Endothelial cell of umbilical vein (primary cell): Measurements from ENCODE around the gene OSBP2. TPM values are rescaled to one million over a fixed set of nuclear protein-coding genes. Genes with fewer than 3 reads are reported as not detected.

Experiments used
- BruUV-seq: library from RNA; stranded (reverse); fragments of 400-500 nt; replicated peaks from 2 replicates; lab custom pipeline; 2021; lab: Mats Ljungman, UMichigan
- CTCF ChIA-PET: fragments of 300-600, 350-600 bp; sonication (Branson Sonifier 250); formaldehyde crosslinking; loops from one replicate; lab custom pipeline; 2021; ENCODE audit warnings: antibody characterized with exemption, inconsistent platforms; lab: Charles Lee
- POLR2A ChIA-PET: fragments of 300-600, 350-600 bp; sonication (Branson Sonifier 250); formaldehyde crosslinking; loops from one replicate; lab custom pipeline; 2021; ENCODE audit warnings: antibody characterized with exemption, inconsistent platforms; lab: Charles Lee
- DNase-seq: peaks from one replicate; pipeline ENCODE4 v3.0.0-alpha.2; 2011; ENCODE audit warnings: low read depth, low spot score
- FAIRE-seq: peaks from 2 replicates; lab custom pipeline; 2011; peaks lifted over from hg19 to GRCh38; lab: Jason Lieb, UNC
- H2AFZ ChIP-seq: 2 replicates; pipeline ENCODE4 v1.6.0; 2012; ENCODE audit warnings: low read depth, low read length, control low read depth, inconsistent platforms
- H3K27ac ChIP-seq: 2 replicates; pipeline ENCODE4 v1.5.1; 2011; ENCODE audit warnings: low read depth, mild to moderate bottlenecking, control low read depth, low read length, moderate library complexity; ENCODE audit not compliant: insufficient read depth
- H3K27me3 ChIP-seq, 2 experiments: 2 replicates each; pipeline versions ENCODE4 v1.6.0 to v1.6.1; 2011; ENCODE audit warnings: low read length in 2 of 2, mixed read lengths in 1 of 2; ENCODE audit not compliant: control insufficient read depth in 2 of 2, insufficient read depth in 2 of 2
- H3K36me3 ChIP-seq, 2 experiments: 2 replicates in 1 of 2; 3 replicates in 1 of 2; pipeline ENCODE4 v1.5.1; 2011; ENCODE audit warnings: low read length in 2 of 2, mild to moderate bottlenecking in 1 of 2, moderate library complexity in 1 of 2; ENCODE audit not compliant: control insufficient read depth in 2 of 2, insufficient read depth in 2 of 2; ENCODE audit errors: extremely low read depth in 1 of 2
- H3K4me1 ChIP-seq: 3 replicates; pipeline ENCODE4 v1.5.1; 2011; ENCODE audit warnings: mild to moderate bottlenecking, low read length; ENCODE audit not compliant: control insufficient read depth, insufficient read depth; ENCODE audit errors: extremely low read depth
- H3K4me2 ChIP-seq: 2 replicates; pipeline ENCODE4 v1.6.1; 2011; ENCODE audit warnings: low read length, control low read depth, mixed read lengths; ENCODE audit not compliant: insufficient read depth
- H3K4me3 ChIP-seq, 3 experiments: fragments of 200-600 bp in 1 of 3; sonication (generic), shearing (Covaris generic) in 1 of 3; replicated peaks in 1 of 3; 2 replicates each; pipeline ENCODE4 v1.5.1; 2011 to 2016; ENCODE audit warnings: control low read depth in 3 of 3, low read length in 3 of 3, mild to moderate bottlenecking in 2 of 3, inconsistent platforms in 1 of 3, low read depth in 1 of 3, moderate library complexity in 1 of 3; ENCODE audit not compliant: insufficient read depth in 1 of 3
- H3K79me2 ChIP-seq: 2 replicates; pipeline ENCODE4 v1.6.0; 2012; ENCODE audit warnings: low read length, inconsistent platforms; ENCODE audit not compliant: control insufficient read depth, insufficient read depth
- H3K9ac ChIP-seq: replicated peaks from 2 replicates; pipeline ENCODE3; 2011; ENCODE audit warnings: low read length, control low read depth; ENCODE audit not compliant: insufficient read depth; ENCODE audit errors: extremely low read depth
- H3K9me1 ChIP-seq: replicated peaks from 3 replicates; pipeline ENCODE4 v1.6.0; 2011; ENCODE audit warnings: mild to moderate bottlenecking, low read length; ENCODE audit not compliant: control insufficient read depth, insufficient read depth; ENCODE audit errors: extremely low read depth
- H3K9me3 ChIP-seq: replicated peaks from 2 replicates; pipeline ENCODE4 v1.5.1; 2012; ENCODE audit warnings: low read length, inconsistent platforms; ENCODE audit not compliant: control insufficient read depth, insufficient read depth
- H4K20me1 ChIP-seq: replicated peaks from 2 replicates; pipeline ENCODE3; 2011; ENCODE audit warnings: mild to moderate bottlenecking, low read length; ENCODE audit not compliant: control insufficient read depth, insufficient read depth; ENCODE audit errors: extremely low read depth
- CTCF ChIP-seq, 2 donors: IDR thresholded peaks; 1 replicate in 1 of 2; 2 replicates in 1 of 2; pipeline ENCODE4 v1.5.1; 2011; ENCODE audit warnings: low read length in 2 of 2, mild to moderate bottlenecking in 2 of 2, moderate library complexity in 2 of 2, control low read depth in 1 of 2, inconsistent platforms in 1 of 2, low read depth in 1 of 2; ENCODE audit not compliant: insufficient read depth in 1 of 2; ENCODE audit errors: extremely low read depth in 1 of 2
- EZH2 ChIP-seq: IDR thresholded peaks from 2 replicates; pipeline ENCODE4 v1.6.1; 2012; ENCODE audit warnings: borderline replicate concordance, low read depth, mild to moderate bottlenecking, moderate library complexity, low read length, inconsistent platforms; ENCODE audit not compliant: severe bottlenecking
- FOS ChIP-seq: IDR thresholded peaks from 2 replicates; pipeline ENCODE4 v1.6.1; 2011; ENCODE audit warnings: mild to moderate bottlenecking, low read length, moderate library complexity, borderline replicate concordance; ENCODE audit not compliant: insufficient read depth
- GATA2 ChIP-seq: IDR thresholded peaks from 2 replicates; pipeline ENCODE4 v1.7.0; 2011; ENCODE audit warnings: low read depth, mild to moderate bottlenecking, moderate library complexity, mixed read lengths, low read length; ENCODE audit not compliant: insufficient read length, insufficient read depth
- JUN ChIP-seq: IDR thresholded peaks from 2 replicates; pipeline ENCODE4 v1.6.1; 2011; ENCODE audit warnings: borderline replicate concordance, low read depth; ENCODE audit not compliant: insufficient read length, insufficient read depth
- MAX ChIP-seq: IDR thresholded peaks from 2 replicates; pipeline ENCODE4 v1.6.1; 2011; ENCODE audit not compliant: insufficient read depth, insufficient read length
- MYC ChIP-seq: IDR thresholded peaks from one replicate; pipeline ENCODE4 v1.6.1; 2011; ENCODE audit warnings: mild to moderate bottlenecking, low read depth, low read length
- POLR2A ChIP-seq: IDR thresholded peaks from 2 replicates; pipeline ENCODE4 v1.6.1; 2012; ENCODE audit warnings: low read depth, mild to moderate bottlenecking, control low read depth, low read length
- POLR2AphosphoS5 ChIP-seq: IDR thresholded peaks from 2 replicates; pipeline ENCODE4 v1.6.1; 2012; ENCODE audit warnings: low read depth, mild to moderate bottlenecking, control low read depth, low read length, moderate library complexity; ENCODE audit not compliant: insufficient read depth
- dilution Hi-C: fragments of 300-500 bp; cut with MboI; formaldehyde crosslinking; loops from one replicate; pipeline ENCODE4 v1.15.0; 2019; ENCODE audit warnings: low sequenced_read_pairs; ENCODE audit not compliant: extremely low pct_ligation_motif_present
- intact Hi-C: fragments of 100-400 bp; cut with micrococcal nuclease; formaldehyde crosslinking; loops from one replicate; pipeline ENCODE4 v1.10.0; 2022
- polyA plus RNA-seq, 4 experiments: library from polyadenylated mRNA; depleted of rRNA in 3 of 4; stranded (reverse) in 3 of 4; unstranded in 1 of 4; fragments of >200 nt; gene quantifications; 2 replicates each; pipeline versions ENCODE4 v1.2.1 to v1.2.3, GENCODE V29; 2011 to 2012; ENCODE audit warnings: missing spikeins in 1 of 4
- total RNA-seq: library from RNA; stranded (reverse); gene quantifications from 2 replicates; pipeline ENCODE4 v1.2.3, GENCODE V29; 2021

OSBP2 gene
- total and polyA plus RNA-seq, 2 donors (not counting 3 experiments of a cell fraction or from before 2014, with no cell fraction given), result 4.1 to 7.5 TPM

- no peak for FAIRE-seq
- DNase-seq, result no peak
- no peak overlapping the region for H3K4me2 ChIP-seq
- no peaks in the 10 kb centered on the region for H3K9me1 ChIP-seq
- H4K20me1 ChIP-seq, result no peaks in the 10 kb centered on the region
- no peaks in the 10 kb centered on the region for H3K36me3 ChIP-seq
- H3K9me3 ChIP-seq, result no peaks in the 10 kb centered on the region
- H3K27ac ChIP-seq, result no peak overlapping the region
- H3K9ac ChIP-seq, result no peak overlapping the region
- H3K79me2 ChIP-seq, result no peaks in the 10 kb centered on the region
- BruUV-seq, result no TSS peak
- no peak overlapping the region for H2AFZ ChIP-seq
- H3K27me3 ChIP-seq, result no peaks in the 10 kb centered on the region
- dilution Hi-C loops (no loop called here), intact Hi-C loops (no loop called here)
- ChIA-PET POLR2A (no interaction called here), CTCF (interaction anchor here (1.0 to 1.5 kb wide), 2 partner anchors 11 to 122 kb away, joined by 3 read pairs; no protein-coding TSS in a partner anchor)
- TF ChIP-seq POLR2A (no peak), MAX (no peak), GATA2 (no peak), POLR2AphosphoS5 (no peak), MYC (no peak), EZH2 (no peak), CTCF (IDR thresholded peaks at IDR 0.05; ENCODE audit: extremely low read depth in 1 of 2, insufficient read depth in 1 of 2, low read depth in 1 of 2, low read length in 2 of 2) (no peak), JUN (no peak), FOS (no peak)
- no peaks in the 10 kb centered on the region for H3K4me1 ChIP-seq
- H3K4me3 ChIP-seq, result no peak overlapping the region
These were observed 79.9 kb downstream of the OSBP2 start for GRCh38 chr22:30774566-30774965.
